GM23338 (cell line): ENCODE measurements around the gene PRPF18. TPM values are rescaled to one million over a fixed set of nuclear protein-coding genes. Genes with fewer than 3 reads are reported as not detected.

Source experiments
- ATAC-seq: fragments of 200-7000 bp; cut with Tn5 transposase; 3 replicates; pipeline ENCODE4 v1.9.1; 2020
- DNase-seq: peaks from one replicate; pipeline ENCODE4 v3.0.0-alpha.2; 2015; ENCODE audit warnings: low spot score
- H2AFZ ChIP-seq: fragments of 200-600 bp; sonication (generic); 2 replicates; pipeline ENCODE4 v1.8.0; 2016; ENCODE audit warnings: antibody characterized with exemption, mild to moderate bottlenecking, moderate library complexity
- H3F3A ChIP-seq: fragments of 200-600 bp; sonication (generic); replicated peaks from 2 replicates; pipeline ENCODE4 v1.8.0; 2017; ENCODE audit warnings: antibody characterized with exemption, mixed run types, low read depth
- H3K27ac ChIP-seq: fragments of 200-600 bp; sonication (generic); 2 replicates; pipeline ENCODE4 v1.6.1; 2016; ENCODE audit warnings: low read depth
- H3K27me3 ChIP-seq: fragments of 200-600 bp; sonication (generic); 2 replicates; pipeline ENCODE4 v1.8.0; 2016; ENCODE audit warnings: mild to moderate bottlenecking, mixed run types, moderate library complexity; ENCODE audit not compliant: insufficient read depth
- H3K36me3 ChIP-seq: fragments of 200-600 bp; sonication (generic); 2 replicates; pipeline ENCODE4 v1.8.0; 2016; ENCODE audit warnings: mild to moderate bottlenecking; ENCODE audit not compliant: insufficient read depth
- H3K4me1 ChIP-seq: fragments of 200-600 bp; sonication (generic); 2 replicates; pipeline ENCODE4 v1.8.0; 2016; ENCODE audit warnings: mild to moderate bottlenecking, moderate library complexity; ENCODE audit not compliant: insufficient read depth
- H3K4me2 ChIP-seq: fragments of 200-600 bp; sonication (generic); 2 replicates; pipeline ENCODE4 v1.7.1; 2017; ENCODE audit warnings: mixed run types
- H3K4me3 ChIP-seq: fragments of 200-600 bp; sonication (generic); 2 replicates; pipeline ENCODE4 v1.6.1; 2016; ENCODE audit warnings: mixed run types
- H3K79me2 ChIP-seq: fragments of 200-600 bp; sonication (generic); replicated peaks from 2 replicates; pipeline ENCODE4 v1.8.0; 2017; ENCODE audit warnings: mild to moderate bottlenecking; ENCODE audit not compliant: insufficient read depth
- H3K9me2 ChIP-seq: fragments of 200-600 bp; sonication (generic); 2 replicates; pipeline ENCODE4 v1.8.0; 2017; ENCODE audit not compliant: insufficient read depth
- H4K20me1 ChIP-seq: fragments of 200-600 bp; sonication (generic); replicated peaks from 2 replicates; pipeline ENCODE4 v1.8.0; 2017; ENCODE audit warnings: mild to moderate bottlenecking; ENCODE audit not compliant: insufficient read depth
- H3K27ac Mint-ChIP-seq: 2 replicates; pipeline ENCODE4 v1.8.0; 2020; ENCODE audit warnings: inconsistent platforms, mild to moderate bottlenecking, moderate library complexity, mixed read lengths
- H3K27me3 Mint-ChIP-seq: 3 replicates; pipeline ENCODE4 v1.8.0; 2022; ENCODE audit warnings: low read depth, mild to moderate bottlenecking, moderate library complexity, mixed read lengths, inconsistent platforms; ENCODE audit not compliant: insufficient read depth, poor library complexity
- H3K36me3 Mint-ChIP-seq: 3 replicates; pipeline ENCODE4 v1.8.0; 2021; ENCODE audit warnings: low read depth, mild to moderate bottlenecking, inconsistent platforms, moderate library complexity, mixed read lengths
- H3K4me1 Mint-ChIP-seq: 3 replicates; pipeline ENCODE4 v1.8.0; 2020; ENCODE audit warnings: mild to moderate bottlenecking, inconsistent platforms, mixed read lengths
- H3K4me3 Mint-ChIP-seq: 3 replicates; pipeline ENCODE4 v1.8.0; 2021; ENCODE audit warnings: moderate library complexity, mild to moderate bottlenecking, inconsistent platforms, mixed read lengths
- H3K9me3 Mint-ChIP-seq: 3 replicates; pipeline ENCODE4 v1.8.0; 2020; ENCODE audit warnings: moderate library complexity, mild to moderate bottlenecking, inconsistent platforms, mixed read lengths
- CREB1 ChIP-seq: fragments of 250-450 bp; sonication (Bioruptor Pico); IDR thresholded peaks from 2 replicates; pipeline ENCODE4 v1.5.0; 2020; ENCODE audit warnings: low read depth, mild to moderate bottlenecking, moderate library complexity
- CTCF ChIP-seq, 2 experiments: fragments of 200-600 bp in 1 of 2; sonication (generic) in 1 of 2; conservative IDR thresholded peaks; 2 replicates each; pipeline versions ENCODE4 v1.5.1 to v1.6.1; 2016 to 2017; ENCODE audit warnings: antibody characterized with exemption in 2 of 2, low read depth in 2 of 2, mild to moderate bottlenecking in 2 of 2, moderate library complexity in 1 of 2
- ETS1 ChIP-seq: IDR thresholded peaks from 2 replicates; pipeline ENCODE4 v1.6.1; 2016; ENCODE audit warnings: antibody characterized with exemption
- EZH2 ChIP-seq: fragments of 200-600 bp; sonication (generic); IDR thresholded peaks from one replicate; pipeline ENCODE4 v1.8.0; 2017; ENCODE audit warnings: antibody characterized with exemption, mild to moderate bottlenecking, low read depth; ENCODE audit not compliant: unreplicated experiment
- JUNB ChIP-seq: IDR thresholded peaks from one replicate; pipeline ENCODE4 v1.6.1; 2016; ENCODE audit warnings: antibody characterized with exemption; ENCODE audit not compliant: unreplicated experiment
- NANOG ChIP-seq: IDR thresholded peaks from 2 replicates; pipeline ENCODE4 v1.6.1; 2016; ENCODE audit warnings: antibody characterized with exemption, borderline replicate concordance
- STAT1 ChIP-seq: IDR thresholded peaks from one replicate; pipeline ENCODE4 v1.6.1; 2016; ENCODE audit warnings: antibody characterized with exemption; ENCODE audit not compliant: unreplicated experiment
- ZNF114 ChIP-seq: fragments of 250-450 bp; sonication (Bioruptor Pico); IDR thresholded peaks from 2 replicates; pipeline ENCODE4 v1.5.0; 2020; ENCODE audit warnings: mild to moderate bottlenecking, moderate library complexity
- ZNF331 ChIP-seq: fragments of 250-450 bp; sonication (Bioruptor Pico); IDR thresholded peaks from 2 replicates; pipeline ENCODE4 v1.5.0; 2020; ENCODE audit warnings: low read depth, mild to moderate bottlenecking, moderate library complexity
- polyA plus RNA-seq: library from polyadenylated mRNA; unstranded; fragments of >200 nt; fragmentation: Nextera tagmentation; extraction: Ambion mirVana; gene quantifications from 2 replicates; pipeline ENCODE4 v1.2.1, GENCODE V29; 2016
- total RNA-seq: library from RNA; depleted of rRNA; stranded (reverse); fragments of >200 nt; shearing (Covaris generic); gene quantifications from 2 replicates; pipeline ENCODE4 v1.2.3, GENCODE V29; 2014; rRNA removed

The PRPF18 gene
- total and polyA plus RNA-seq, 2 experiments from 2014 or later: 15.1 to 17.2 TPM

GRCh38 chr10:13674645-13675588, 88.2 kb downstream of the PRPF18 start:
- Mint-ChIP-seq H3K4me1 (peaks cover 34% of the 10 kb centered on the region), H3K4me3 (no peak overlapping the region), H3K27me3 (peaks cover 6% of the 10 kb centered on the region), H3K36me3 (peaks cover 22% of the 10 kb centered on the region), H3K27ac (no peak overlapping the region; the same call in 1 of the 2 replicates), H3K9me3 (no peaks in the 10 kb centered on the region)
- peak; percentile 35; the same call in 1 of the 2 replicates for TF ChIP-seq CREB1
- TF ChIP-seq ETS1: no peak
- Histone ChIP-seq H3K9me2 (peaks cover 7% of the 10 kb centered on the region; the same call in 1 of the 2 replicates), H3F3A (0 out of 2 replicates have a peak, but pooled peaks cover 4% of the 10 kb centered on the region), H3K79me2 (no peaks in the 10 kb centered on the region), H3K4me3 (no peak overlapping the region), H4K20me1 (no peaks in the 10 kb centered on the region), H3K27me3 (no peaks in the 10 kb centered on the region), H3K4me1 (peaks cover 21% of the 10 kb centered on the region), H3K36me3 (no peaks in the 10 kb centered on the region), H3K4me2 (no peak overlapping the region), H2AFZ (no peak overlapping the region), H3K27ac (peak overlapping the region; percentile 72; the same call in 1 of the 2 replicates)
- DNase-seq: no peak
- ATAC-seq: no peak

- H3K27me3 ChIP-seq: no peaks in the 10 kb centered on the region
- H3K36me3 Mint-ChIP-seq: peaks cover 26% of the 10 kb centered on the region
- no peaks in the 10 kb centered on the region for H3K79me2 ChIP-seq
- no peak for ATAC-seq
- H3K9me2 ChIP-seq: peaks cover 7% of the 10 kb centered on the region; the same call in 1 of the 2 replicates
- peaks cover 13% of the 10 kb centered on the region for H3K4me1 Mint-ChIP-seq
- no peak overlapping the region for H3K27ac Mint-ChIP-seq
- no peak overlapping the region for H3K27ac ChIP-seq
- H3K4me1 ChIP-seq: peaks cover 8% of the 10 kb centered on the region
- no peak overlapping the region for H3K4me2 ChIP-seq
- TF ChIP-seq STAT1 (no peak), ZNF114 (CRISPR knock-in tag) (no peak), EZH2 (no peak), CTCF (conservative IDR thresholded peaks at IDR 0.05; ENCODE audit: low read depth in 2 of 2) (no peak), ZNF331 (no peak), ETS1 (no peak), NANOG (no peak), JUNB (no peak)
- no peaks in the 10 kb centered on the region for H3K36me3 ChIP-seq
- H3K4me3 Mint-ChIP-seq: no peak overlapping the region
- H2AFZ ChIP-seq: no peak overlapping the region
- no peak for DNase-seq
- H3K9me3 Mint-ChIP-seq: no peaks in the 10 kb centered on the region
- H4K20me1 ChIP-seq: no peaks in the 10 kb centered on the region
- peaks cover 6% of the 10 kb centered on the region for H3K27me3 Mint-ChIP-seq
- H3F3A ChIP-seq: 0 out of 2 replicates have a peak, but pooled peaks cover 4% of the 10 kb centered on the region
- H3K4me3 ChIP-seq: no peak overlapping the region
Observed at GRCh38 chr10:13678101-13678843, 91.5 kb downstream of the PRPF18 start.

Other genes starting within 250 kb of the PRPF18 start
- gene SEPHS1, start 238.7 kb upstream of the PRPF18 start, total RNA-seq: 609 and 662 TPM in 2 replicates
- 260 and 274 TPM in 2 replicates for gene SEPHS1, start 238.7 kb upstream of the PRPF18 start, polyA plus RNA-seq
- gene BEND7, start 58.0 kb upstream of the PRPF18 start, total RNA-seq: 6.0 and 9.6 TPM in 2 replicates
- gene BEND7, start 58.0 kb upstream of the PRPF18 start, polyA plus RNA-seq: 3.1 and 3.7 TPM in 2 replicates